OCI-LY3 (cell line): ENCODE results near the gene MAP6D1.

ENCODE experiments used
- EZH2phosphoT487 ChIP-seq: fragments of 200-600 bp; shearing (Covaris generic); IDR thresholded peaks from 2 replicates; pipeline ENCODE4 v1.6.1; 2018; ENCODE audit warnings: antibody characterized with exemption, mixed run types, low read depth
- TF ChIP-seq, protein P1 (sequence below): fragments of 200-600, 300-600 bp; sonication (generic); IDR thresholded peaks from 2 replicates; pipeline ENCODE4 v1.5.1; 2014; ENCODE audit warnings: antibody characterized with exemption, low read length, low read depth

GRCh38 chr3:183766107-183766506 lies 59.3 kb downstream of the MAP6D1 start:
- TF ChIP-seq, protein P1, sequence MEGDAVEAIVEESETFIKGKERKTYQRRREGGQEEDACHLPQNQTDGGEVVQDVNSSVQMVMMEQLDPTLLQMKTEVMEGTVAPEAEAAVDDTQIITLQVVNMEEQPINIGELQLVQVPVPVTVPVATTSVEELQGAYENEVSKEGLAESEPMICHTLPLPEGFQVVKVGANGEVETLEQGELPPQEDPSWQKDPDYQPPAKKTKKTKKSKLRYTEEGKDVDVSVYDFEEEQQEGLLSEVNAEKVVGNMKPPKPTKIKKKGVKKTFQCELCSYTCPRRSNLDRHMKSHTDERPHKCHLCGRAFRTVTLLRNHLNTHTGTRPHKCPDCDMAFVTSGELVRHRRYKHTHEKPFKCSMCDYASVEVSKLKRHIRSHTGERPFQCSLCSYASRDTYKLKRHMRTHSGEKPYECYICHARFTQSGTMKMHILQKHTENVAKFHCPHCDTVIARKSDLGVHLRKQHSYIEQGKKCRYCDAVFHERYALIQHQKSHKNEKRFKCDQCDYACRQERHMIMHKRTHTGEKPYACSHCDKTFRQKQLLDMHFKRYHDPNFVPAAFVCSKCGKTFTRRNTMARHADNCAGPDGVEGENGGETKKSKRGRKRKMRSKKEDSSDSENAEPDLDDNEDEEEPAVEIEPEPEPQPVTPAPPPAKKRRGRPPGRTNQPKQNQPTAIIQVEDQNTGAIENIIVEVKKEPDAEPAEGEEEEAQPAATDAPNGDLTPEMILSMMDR, result no peak
- no peak for TF ChIP-seq EZH2phosphoT487
